ENCODE measurements around the gene IGFBP5.

GRCh38 chr2:216678813-216679657 is 16.3 kb downstream of the IGFBP5 start:
- TF ChIP-seq TEAD1 (CRISPR knock-in tag; IDR thresholded peaks at IDR 0.05) (no peak), ZBTB40 (IDR thresholded peaks at IDR 0.05) (no peak), ZBTB40 (CRISPR knock-in tag; IDR thresholded peaks at IDR 0.05) (no peak), GABPA (tag; conservative IDR thresholded peaks at IDR 0.05; ENCODE audit: low read depth) (no peak), ZFP91 (CRISPR knock-in tag; IDR thresholded peaks at IDR 0.05) (no peak), HMBOX1 (IDR thresholded peaks at IDR 0.05) (no peak), CTCF (IDR thresholded peaks at IDR 0.05 in 2 of 3, conservative IDR thresholded peaks at IDR 0.05 in 1 of 3; ENCODE audit: insufficient read depth in 2 of 3, low read depth in 1 of 3, low read length in 3 of 3) (no peak), ZNF785 (CRISPR knock-in tag; IDR thresholded peaks at IDR 0.05) (no peak), IRF1 (CRISPR knock-in tag; IDR thresholded peaks at IDR 0.05; ENCODE audit: borderline replicate concordance) (no peak), MYC (IDR thresholded peaks at IDR 0.05; ENCODE audit: low read depth, low read length) (no peak), MYC (CRISPR knock-in tag; IDR thresholded peaks at IDR 0.05; ENCODE audit: borderline replicate concordance, low read depth) (no peak), FOXK1 (CRISPR knock-in tag; IDR thresholded peaks at IDR 0.05; ENCODE audit: borderline replicate concordance) (no peak), POLR2A (conservative IDR thresholded peaks at IDR 0.05) (no peak)

Measured in K562 (cell line).